ENCODE measurements around the gene LRTM2.

The LRTM2 gene

GRCh38 chr12:1884651-1885050 lies 64.3 kb downstream of the LRTM2 start:
- no peaks in the 10 kb centered on the region for H3K36me3 ChIP-seq (ENCODE audit: control insufficient read depth, insufficient read depth, low read length)
- no peaks in the 10 kb centered on the region for H3K27me3 ChIP-seq (replicated peaks; ENCODE audit: control insufficient read depth, insufficient read depth, low read length)
- DNase-seq (ENCODE audit: extremely low read depth, insufficient read length): no peak
- TF ChIP-seq, protein P1, sequence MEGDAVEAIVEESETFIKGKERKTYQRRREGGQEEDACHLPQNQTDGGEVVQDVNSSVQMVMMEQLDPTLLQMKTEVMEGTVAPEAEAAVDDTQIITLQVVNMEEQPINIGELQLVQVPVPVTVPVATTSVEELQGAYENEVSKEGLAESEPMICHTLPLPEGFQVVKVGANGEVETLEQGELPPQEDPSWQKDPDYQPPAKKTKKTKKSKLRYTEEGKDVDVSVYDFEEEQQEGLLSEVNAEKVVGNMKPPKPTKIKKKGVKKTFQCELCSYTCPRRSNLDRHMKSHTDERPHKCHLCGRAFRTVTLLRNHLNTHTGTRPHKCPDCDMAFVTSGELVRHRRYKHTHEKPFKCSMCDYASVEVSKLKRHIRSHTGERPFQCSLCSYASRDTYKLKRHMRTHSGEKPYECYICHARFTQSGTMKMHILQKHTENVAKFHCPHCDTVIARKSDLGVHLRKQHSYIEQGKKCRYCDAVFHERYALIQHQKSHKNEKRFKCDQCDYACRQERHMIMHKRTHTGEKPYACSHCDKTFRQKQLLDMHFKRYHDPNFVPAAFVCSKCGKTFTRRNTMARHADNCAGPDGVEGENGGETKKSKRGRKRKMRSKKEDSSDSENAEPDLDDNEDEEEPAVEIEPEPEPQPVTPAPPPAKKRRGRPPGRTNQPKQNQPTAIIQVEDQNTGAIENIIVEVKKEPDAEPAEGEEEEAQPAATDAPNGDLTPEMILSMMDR (IDR thresholded peaks at IDR 0.05; ENCODE audit: insufficient read depth, low read length, poor library complexity, severe bottlenecking): no peak
- no peak overlapping the region for H3K4me3 ChIP-seq (replicated peaks; ENCODE audit: low read depth, low read length)

DNA sequence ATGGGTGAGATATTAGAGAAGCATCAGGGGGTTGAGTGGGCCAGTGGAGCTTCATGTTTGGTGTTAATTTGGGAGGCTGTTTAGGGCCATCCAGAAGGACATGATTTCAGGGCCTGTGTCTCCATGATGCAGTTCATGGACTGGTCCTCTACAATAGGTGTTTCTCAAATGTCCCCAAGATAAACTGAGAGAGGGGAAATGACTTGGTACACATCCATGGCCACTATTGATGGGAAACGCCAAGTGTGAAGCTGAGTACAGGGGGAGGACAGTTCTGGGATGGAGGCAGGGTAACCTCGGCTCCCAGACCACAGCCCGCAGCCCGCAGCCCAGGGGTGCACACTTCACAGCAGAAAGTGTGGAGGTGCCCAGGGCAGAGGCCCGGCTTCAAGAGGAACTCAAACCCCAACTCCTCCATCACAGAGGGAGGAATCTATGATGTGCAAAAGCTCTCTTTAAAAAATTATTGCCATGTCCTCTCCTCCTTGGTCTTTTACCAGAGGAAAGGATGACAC lies 64.8 kb downstream of the LRTM2 start:
- DNase-seq (ENCODE audit: extremely low read depth, insufficient read length): no peak
- Histone ChIP-seq H3K36me3 (ENCODE audit: control insufficient read depth, insufficient read depth, low read length) (no peaks in the 10 kb centered on the region), H3K27me3 (replicated peaks; ENCODE audit: control insufficient read depth, insufficient read depth, low read length) (no peaks in the 10 kb centered on the region), H3K4me3 (replicated peaks; ENCODE audit: low read depth, low read length) (no peak overlapping the region)
- TF ChIP-seq, protein P1 (IDR thresholded peaks at IDR 0.05; ENCODE audit: insufficient read depth, low read length, poor library complexity, severe bottlenecking): no peak

DNA sequence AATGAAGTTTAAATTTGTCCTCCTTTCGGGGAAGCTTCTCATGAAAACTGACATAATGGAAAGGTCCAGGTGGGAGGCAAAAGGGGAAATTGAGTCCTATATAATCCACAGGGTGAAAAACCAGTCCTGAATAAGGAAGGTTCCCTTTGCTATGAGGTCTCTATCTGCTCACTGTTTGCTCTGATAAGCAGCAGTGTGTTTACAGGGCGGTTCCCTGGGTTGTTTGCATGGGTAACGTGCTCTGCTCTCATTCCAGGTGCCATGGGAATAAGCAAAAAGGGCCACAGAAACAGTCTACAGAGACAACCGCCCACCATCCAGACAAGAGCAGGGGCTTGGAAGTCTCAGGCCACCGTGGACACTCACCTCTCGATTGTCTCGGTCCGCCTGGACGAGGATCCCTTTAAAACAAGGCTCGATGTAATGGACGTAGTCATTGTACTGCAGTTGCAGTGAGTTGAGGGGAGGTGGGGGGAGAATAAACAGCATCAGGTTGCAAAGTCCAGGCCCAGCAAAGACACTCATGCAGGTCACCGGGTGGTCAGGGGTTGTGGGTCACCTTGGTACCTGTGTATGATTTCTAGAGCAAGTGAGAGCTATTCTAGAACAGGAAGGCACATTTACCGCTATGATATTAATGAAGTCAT lies 65.4 kb downstream of the LRTM2 start:
- Histone ChIP-seq H3K36me3 (ENCODE audit: control insufficient read depth, insufficient read depth, low read length) (no peaks in the 10 kb centered on the region), H3K27me3 (replicated peaks; ENCODE audit: control insufficient read depth, insufficient read depth, low read length) (no peaks in the 10 kb centered on the region), H3K4me3 (replicated peaks; ENCODE audit: low read depth, low read length) (no peak overlapping the region)
- no peak for DNase-seq (ENCODE audit: extremely low read depth, insufficient read length)
- TF ChIP-seq, protein P1 (IDR thresholded peaks at IDR 0.05; ENCODE audit: insufficient read depth, low read length, poor library complexity, severe bottlenecking): no peak
